ENCODE results near the gene GATAD2B.

GATAD2B gene

DNA sequence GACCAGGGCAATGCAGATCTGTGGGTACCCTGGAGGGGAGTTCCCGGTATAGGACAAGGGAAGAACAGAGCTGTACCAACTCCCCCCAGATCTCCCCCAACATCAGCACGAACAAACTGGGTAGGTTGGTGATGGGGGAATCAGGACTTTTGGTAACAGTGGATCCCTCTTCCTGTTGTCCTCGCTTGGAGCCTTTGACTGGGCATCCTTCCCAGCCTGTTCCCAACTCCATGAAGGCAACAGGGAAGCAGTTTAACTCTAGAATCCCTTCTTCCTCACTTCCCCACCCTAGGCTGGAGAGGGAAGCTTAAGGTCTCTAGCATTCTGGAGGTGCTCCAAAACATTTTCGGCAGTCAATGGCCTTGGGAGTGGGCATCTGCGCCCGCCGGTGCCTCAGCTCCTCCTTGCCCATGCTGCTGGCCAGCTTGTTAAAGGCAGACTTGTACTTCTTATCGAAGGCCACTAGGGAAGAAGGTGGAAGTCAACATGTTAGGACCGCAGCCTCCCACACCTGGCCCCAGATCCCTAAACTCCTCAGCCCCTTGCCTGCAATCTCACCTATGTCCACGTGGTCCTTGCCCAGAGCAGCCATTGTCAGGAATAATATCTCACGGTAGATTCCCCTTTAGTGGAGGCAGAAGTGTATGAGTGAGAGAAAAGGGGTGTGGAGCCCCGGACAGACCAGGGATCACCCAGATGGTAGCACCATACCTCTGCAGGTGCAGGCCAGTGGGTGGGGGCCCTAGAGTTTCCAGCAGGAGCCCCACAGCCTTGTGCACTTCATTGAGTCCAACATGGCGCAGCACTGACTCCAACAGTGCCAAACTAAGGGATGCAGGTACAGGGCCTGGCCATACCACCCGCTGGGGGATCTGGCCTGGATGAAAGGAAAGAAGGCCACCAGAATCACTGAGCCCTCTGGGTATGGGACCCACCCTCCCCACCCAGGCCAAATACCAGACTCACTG lies 7.5 kb upstream of the GATAD2B start:
- Histone ChIP-seq H3K27me3 (replicated peaks in 2 of 5; ENCODE audit: control insufficient read depth in 4 of 5, insufficient read depth in 5 of 5, low read length in 4 of 5) (no peaks in the 10 kb centered on the region), H3K9me3 (ENCODE audit: control extremely low read depth in 1 of 5, control insufficient read depth in 4 of 5, insufficient read depth in 2 of 5, low read depth in 1 of 5, low read length in 4 of 5) (no peaks in the 10 kb centered on the region), H3K36me3 (ENCODE audit: control insufficient read depth in 4 of 4, insufficient read depth in 4 of 4, low read length in 3 of 4) (peaks cover 9 to 58% (median 38%) of the 10 kb centered on the region in 4 experiments), H3K4me1 (ENCODE audit: control extremely low read depth in 1 of 4, control insufficient read depth in 4 of 4, insufficient read depth in 4 of 4, low read length in 3 of 4) (no peaks in the 10 kb centered on the region), H3K27ac (ENCODE audit: insufficient read depth in 1 of 2, low read depth in 1 of 2, low read length in 2 of 2, poor library complexity in 1 of 2, severe bottlenecking in 2 of 2) (no peak overlapping the region), H3K4me3 (ENCODE audit: control insufficient read depth in 1 of 7, extremely low read depth in 1 of 7, insufficient read depth in 4 of 7, low read depth in 2 of 7, low read length in 6 of 7) (no peak overlapping the region)
- no peak for DNase-seq
- CTCF ChIA-PET = interaction anchor here (1.3 to 1.7 kb wide), 4 partner anchors 10 to 104 kb away, joined by 3 to 6 read pairs (median 4); no protein-coding TSS in a partner anchor
- POLR2A ChIA-PET = no interaction called here
- WGBS (ENCODE audit: insufficient coverage) = 96% methylated on average over 8 of the region's 14 CpGs

DNA sequence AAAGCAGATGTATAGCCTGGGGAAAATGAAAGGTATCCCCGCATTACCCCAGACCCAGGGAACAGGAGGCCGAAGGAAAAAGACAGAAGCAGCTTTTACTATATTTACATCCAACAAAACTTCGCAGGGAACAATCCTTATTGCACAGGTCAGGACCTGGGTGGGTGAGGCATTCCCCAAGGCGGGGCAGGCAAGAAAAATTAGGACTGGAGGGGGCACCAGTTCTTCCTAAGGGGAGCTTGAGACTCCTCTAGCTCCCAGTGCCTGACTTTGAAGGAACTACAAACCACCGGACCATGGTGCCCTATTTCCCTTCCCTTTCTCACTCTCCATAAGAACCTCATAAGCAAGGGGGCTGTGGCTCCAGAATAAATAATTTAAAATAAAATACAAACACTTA lies 6.7 kb upstream of the GATAD2B start:
- Histone ChIP-seq H3K9me3 (ENCODE audit: control extremely low read depth in 1 of 5, control insufficient read depth in 4 of 5, insufficient read depth in 2 of 5, low read depth in 1 of 5, low read length in 4 of 5) (no peaks in the 10 kb centered on the region), H3K36me3 (ENCODE audit: control insufficient read depth in 4 of 4, insufficient read depth in 4 of 4, low read length in 3 of 4) (peaks cover 9 to 52% (median 33%) of the 10 kb centered on the region in 4 experiments), H3K4me3 (ENCODE audit: control insufficient read depth in 1 of 7, extremely low read depth in 1 of 7, insufficient read depth in 4 of 7, low read depth in 2 of 7, low read length in 6 of 7) (no peak overlapping the region), H3K4me1 (ENCODE audit: control extremely low read depth in 1 of 4, control insufficient read depth in 4 of 4, insufficient read depth in 4 of 4, low read length in 3 of 4) (peaks cover 0 to under 1% (median 0%) of the 10 kb centered on the region in 4 experiments), H3K27ac (ENCODE audit: insufficient read depth in 1 of 2, low read depth in 1 of 2, low read length in 2 of 2, poor library complexity in 1 of 2, severe bottlenecking in 2 of 2) (no peak overlapping the region), H3K27me3 (replicated peaks in 2 of 5; ENCODE audit: control insufficient read depth in 4 of 5, insufficient read depth in 5 of 5, low read length in 4 of 5) (no peaks in the 10 kb centered on the region)
- WGBS (ENCODE audit: insufficient coverage) = 97% methylated on average over 3 of the region's 5 CpGs
- ChIA-PET POLR2A (no interaction called here), CTCF (interaction anchor here (1.3 to 1.7 kb wide), 3 partner anchors 13 to 104 kb away, joined by 3 to 6 read pairs (median 4); no protein-coding TSS in a partner anchor)
- DNase-seq = no peak

DNA sequence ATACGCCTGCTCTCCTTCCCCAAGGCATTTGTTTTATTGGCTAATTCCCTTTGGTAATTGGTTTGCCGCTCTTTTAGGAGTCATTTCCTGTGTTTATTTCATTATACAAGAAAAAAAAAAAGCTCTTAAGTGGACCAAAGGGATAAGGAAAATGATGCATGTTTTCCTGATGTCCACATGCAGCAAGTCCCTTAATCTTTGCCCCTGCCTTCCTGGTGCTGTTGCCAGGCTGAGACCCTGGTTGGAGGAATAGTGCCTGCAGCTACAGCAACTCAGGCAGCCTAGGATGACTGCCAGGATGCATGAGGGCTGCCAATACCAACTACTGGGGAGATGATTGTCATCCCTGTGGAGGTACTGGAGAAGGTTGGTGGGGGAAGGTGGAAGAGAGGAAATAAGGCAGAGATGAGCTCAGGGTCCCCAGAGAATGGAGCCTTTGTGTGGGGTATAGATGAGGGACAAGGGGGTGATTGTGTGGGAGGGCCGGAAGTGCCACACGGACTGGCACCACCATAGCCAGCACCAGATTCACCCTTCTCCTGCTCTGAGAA lies 6.1 kb upstream of the GATAD2B start:
- H3K36me3 ChIP-seq (ENCODE audit: control insufficient read depth in 4 of 4, insufficient read depth in 4 of 4, low read length in 3 of 4) = peaks cover 9 to 46% (median 27%) of the 10 kb centered on the region in 4 experiments
- peaks cover 3 to 6% (median 4%) of the 10 kb centered on the region in 4 experiments for H3K4me1 ChIP-seq (ENCODE audit: control extremely low read depth in 1 of 4, control insufficient read depth in 4 of 4, insufficient read depth in 4 of 4, low read length in 3 of 4)
- H3K27ac ChIP-seq (ENCODE audit: insufficient read depth in 1 of 2, low read depth in 1 of 2, low read length in 2 of 2, poor library complexity in 1 of 2, severe bottlenecking in 2 of 2) = no peak overlapping the region
- no peak for DNase-seq
- no CpG with 5 or more reads among the region's 4 CpGs for WGBS (ENCODE audit: insufficient coverage)
- H3K9me3 ChIP-seq (ENCODE audit: control extremely low read depth in 1 of 5, control insufficient read depth in 4 of 5, insufficient read depth in 2 of 5, low read depth in 1 of 5, low read length in 4 of 5) = no peaks in the 10 kb centered on the region
- H3K27me3 ChIP-seq (replicated peaks in 2 of 5; ENCODE audit: control insufficient read depth in 4 of 5, insufficient read depth in 5 of 5, low read length in 4 of 5) = no peaks in the 10 kb centered on the region
- no peak overlapping the region for H3K4me3 ChIP-seq (ENCODE audit: control insufficient read depth in 1 of 7, extremely low read depth in 1 of 7, insufficient read depth in 4 of 7, low read depth in 2 of 7, low read length in 6 of 7)
- CTCF ChIA-PET = interaction anchor here (0.8 to 1.7 kb wide), 5 partner anchors 10 to 103 kb away, joined by 3 to 6 read pairs (median 4); no protein-coding TSS in a partner anchor
- POLR2A ChIA-PET = interaction anchor here (1.1 kb wide), 1 partner anchor 16 kb away, joined by 4 read pairs; no protein-coding TSS in a partner anchor

- H3K9me3 ChIP-seq (ENCODE audit: control extremely low read depth in 1 of 5, control insufficient read depth in 4 of 5, insufficient read depth in 2 of 5, low read depth in 1 of 5, low read length in 4 of 5) = no peaks in the 10 kb centered on the region
- no peaks in the 10 kb centered on the region for H3K27me3 ChIP-seq (replicated peaks in 2 of 5; ENCODE audit: control insufficient read depth in 4 of 5, insufficient read depth in 5 of 5, low read length in 4 of 5)
- WGBS (ENCODE audit: insufficient coverage) = 100% methylated on average over 1 of the region's 1 CpG
- no peak overlapping the region for H3K4me3 ChIP-seq (ENCODE audit: control insufficient read depth in 1 of 7, extremely low read depth in 1 of 7, insufficient read depth in 4 of 7, low read depth in 2 of 7, low read length in 6 of 7)
- H3K4me1 ChIP-seq (ENCODE audit: control extremely low read depth in 1 of 4, control insufficient read depth in 4 of 4, insufficient read depth in 4 of 4, low read length in 3 of 4) = peaks cover 7 to 11% (median 10%) of the 10 kb centered on the region in 4 experiments
- DNase-seq = no peak
- H3K36me3 ChIP-seq (ENCODE audit: control insufficient read depth in 4 of 4, insufficient read depth in 4 of 4, low read length in 3 of 4) = peaks cover 9 to 40% (median 23%) of the 10 kb centered on the region in 4 experiments
- ChIA-PET CTCF (interaction anchor here (0.8 to 1.1 kb wide), 2 partner anchors 9 to 38 kb away, joined by 3 to 4 read pairs; no protein-coding TSS in a partner anchor), POLR2A (interaction anchor here (1.1 kb wide), 1 partner anchor 17 kb away, joined by 4 read pairs; no protein-coding TSS in a partner anchor)
- peak overlapping the region in 1 of 2 experiments; percentile 14 for H3K27ac ChIP-seq (ENCODE audit: insufficient read depth in 1 of 2, low read depth in 1 of 2, low read length in 2 of 2, poor library complexity in 1 of 2, severe bottlenecking in 2 of 2)
Measured at GRCh38 chr1:153928245-153928644, 5.5 kb upstream of the GATAD2B start.

GRCh38 chr1:153926405-153926804 lies 3.6 kb upstream of the GATAD2B start:
- H3K4me3 ChIP-seq (ENCODE audit: control insufficient read depth in 1 of 7, extremely low read depth in 1 of 7, insufficient read depth in 4 of 7, low read depth in 2 of 7, low read length in 6 of 7) = no peak overlapping the region
- ChIA-PET CTCF (interaction anchor here (0.6 to 1.1 kb wide), 3 partner anchors 11 to 81 kb away, joined by 3 to 6 read pairs (median 3); no protein-coding TSS in a partner anchor), POLR2A (no interaction called here)
- H3K9me3 ChIP-seq (ENCODE audit: control extremely low read depth in 1 of 5, control insufficient read depth in 4 of 5, insufficient read depth in 2 of 5, low read depth in 1 of 5, low read length in 4 of 5) = no peaks in the 10 kb centered on the region
- no peak for DNase-seq
- peaks cover 8 to 25% (median 12%) of the 10 kb centered on the region in 4 experiments for H3K36me3 ChIP-seq (ENCODE audit: control insufficient read depth in 4 of 4, insufficient read depth in 4 of 4, low read length in 3 of 4)
- no peak overlapping the region for H3K27ac ChIP-seq (ENCODE audit: insufficient read depth in 1 of 2, low read depth in 1 of 2, low read length in 2 of 2, poor library complexity in 1 of 2, severe bottlenecking in 2 of 2)
- peaks cover 8 to 17% (median 15%) of the 10 kb centered on the region in 4 experiments for H3K4me1 ChIP-seq (ENCODE audit: control extremely low read depth in 1 of 4, control insufficient read depth in 4 of 4, insufficient read depth in 4 of 4, low read length in 3 of 4)
- no peaks in the 10 kb centered on the region for H3K27me3 ChIP-seq (replicated peaks in 2 of 5; ENCODE audit: control insufficient read depth in 4 of 5, insufficient read depth in 5 of 5, low read length in 4 of 5)
- WGBS (ENCODE audit: insufficient coverage) = 100% methylated on average over 4 of the region's 4 CpGs

GRCh38 chr1:153922076-153922971 lies 448 bp downstream of the GATAD2B start:
- H3K27me3 ChIP-seq (replicated peaks in 2 of 5; ENCODE audit: control insufficient read depth in 4 of 5, insufficient read depth in 5 of 5, low read length in 4 of 5) = no peaks in the 10 kb centered on the region
- peak overlapping the region; percentile 45 to 98 (median 91) for H3K4me3 ChIP-seq (ENCODE audit: control insufficient read depth in 1 of 7, extremely low read depth in 1 of 7, insufficient read depth in 4 of 7, low read depth in 2 of 7, low read length in 6 of 7)
- CTCF ChIA-PET = interaction anchor here (0.8 to 6.4 kb wide), 11 partner anchors 9 to 124 kb away, joined by 3 to 37 read pairs (median 9); partner anchors contain the start of genes CREB3L4 and DENND4B
- WGBS (ENCODE audit: insufficient coverage) = 0% methylated on average over 19 of the region's 86 CpGs
- H3K9me3 ChIP-seq (ENCODE audit: control extremely low read depth in 1 of 5, control insufficient read depth in 4 of 5, insufficient read depth in 2 of 5, low read depth in 1 of 5, low read length in 4 of 5) = no peaks in the 10 kb centered on the region
- peaks cover 32 to 53% (median 47%) of the 10 kb centered on the region in 4 experiments for H3K4me1 ChIP-seq (ENCODE audit: control extremely low read depth in 1 of 4, control insufficient read depth in 4 of 4, insufficient read depth in 4 of 4, low read length in 3 of 4)
- POLR2A ChIA-PET = interaction anchor here (0.8 to 3.2 kb wide), 10 partner anchors 23 to 288 kb away, joined by 3 to 26 read pairs (median 5); partner anchors contain the start of genes CHTOP, DENND4B, RAB13 and RPS27
- DNase-seq = peak in 2 of 3 donors; percentile 67 to 77
- peaks cover 3 to 20% (median 3%) of the 10 kb centered on the region in 4 experiments for H3K36me3 ChIP-seq (ENCODE audit: control insufficient read depth in 4 of 4, insufficient read depth in 4 of 4, low read length in 3 of 4)
- peak overlapping the region; percentile 70 to 84 for H3K27ac ChIP-seq (ENCODE audit: insufficient read depth in 1 of 2, low read depth in 1 of 2, low read length in 2 of 2, poor library complexity in 1 of 2, severe bottlenecking in 2 of 2)
